DOHH2 (cell line): ENCODE results near the gene SCN7A.

Experiments used
- H3F3A ChIP-seq: fragments of 200-600 bp; sonication (generic), shearing (Covaris generic); 2 replicates; pipeline ENCODE4 v1.6.0; 2016; ENCODE audit warnings: antibody characterized with exemption, mild to moderate bottlenecking; ENCODE audit not compliant: control insufficient read depth, insufficient read depth
- H3K27ac ChIP-seq: fragments of 200-600 bp; sonication (generic); 2 replicates; pipeline ENCODE4 v1.5.1; 2014; ENCODE audit warnings: low read depth, mild to moderate bottlenecking, low read length, moderate library complexity
- H3K27me3 ChIP-seq: fragments of 200-600 bp; sonication (generic); 2 replicates; pipeline ENCODE4 v1.6.1; 2014; ENCODE audit warnings: mild to moderate bottlenecking, low read length, mixed read lengths; ENCODE audit not compliant: control insufficient read depth
- H3K36me3 ChIP-seq: fragments of 200-600 bp; sonication (generic); 2 replicates; pipeline ENCODE4 v1.6.1; 2014; ENCODE audit warnings: mild to moderate bottlenecking, low read length, moderate library complexity, mixed read lengths; ENCODE audit not compliant: control insufficient read depth
- H3K4me1 ChIP-seq: fragments of 200-600 bp; sonication (generic); 2 replicates; pipeline ENCODE4 v1.6.1; 2014; ENCODE audit warnings: mild to moderate bottlenecking, low read length, mixed read lengths; ENCODE audit not compliant: control insufficient read depth
- H3K4me2 ChIP-seq: fragments of 200-600 bp; sonication (generic); 2 replicates; pipeline ENCODE4 v1.6.0; 2014; ENCODE audit warnings: mild to moderate bottlenecking, low read length, moderate library complexity
- H3K4me3 ChIP-seq: fragments of 200-600 bp; sonication (generic); 2 replicates; pipeline ENCODE4 v1.5.1; 2014; ENCODE audit warnings: mild to moderate bottlenecking, low read length, mixed read lengths
- H3K79me2 ChIP-seq: fragments of 200-600 bp; sonication (generic); 2 replicates; pipeline ENCODE4 v1.6.1; 2014; ENCODE audit warnings: mild to moderate bottlenecking, low read length, mixed read lengths; ENCODE audit not compliant: control insufficient read depth
- H3K9me2 ChIP-seq: fragments of 200-600 bp; sonication (generic); replicated peaks from 2 replicates; pipeline ENCODE4 v1.6.1; 2014; ENCODE audit warnings: mild to moderate bottlenecking, low read length, mixed read lengths; ENCODE audit not compliant: control insufficient read depth
- H3K9me3 ChIP-seq: fragments of 200-600 bp; sonication (generic); 2 replicates; pipeline ENCODE4 v1.6.1; 2014; ENCODE audit warnings: antibody characterized with exemption, low read length, mixed read lengths; ENCODE audit not compliant: control insufficient read depth, insufficient read depth
- H4K20me1 ChIP-seq: fragments of 200-600 bp; sonication (generic); 2 replicates; pipeline ENCODE4 v1.6.0; 2014; ENCODE audit warnings: low read depth, mild to moderate bottlenecking, antibody characterized with exemption, low read length, moderate library complexity; ENCODE audit not compliant: control insufficient read depth, insufficient read depth
- EZH2phosphoT487 ChIP-seq: fragments of 200-600 bp; sonication (generic); IDR thresholded peaks from 2 replicates; pipeline ENCODE4 v1.6.1; 2017; ENCODE audit warnings: borderline replicate concordance, mild to moderate bottlenecking, antibody characterized with exemption, low read length, moderate library complexity, mixed read lengths
- TF ChIP-seq, protein P1 (sequence below): fragments of 200-600 bp; sonication (generic); IDR thresholded peaks from one replicate; pipeline ENCODE4 v1.5.1; 2014; ENCODE audit warnings: antibody characterized with exemption, mild to moderate bottlenecking, low read depth, low read length; ENCODE audit not compliant: poor library complexity, severe bottlenecking

Gene SCN7A

DNA sequence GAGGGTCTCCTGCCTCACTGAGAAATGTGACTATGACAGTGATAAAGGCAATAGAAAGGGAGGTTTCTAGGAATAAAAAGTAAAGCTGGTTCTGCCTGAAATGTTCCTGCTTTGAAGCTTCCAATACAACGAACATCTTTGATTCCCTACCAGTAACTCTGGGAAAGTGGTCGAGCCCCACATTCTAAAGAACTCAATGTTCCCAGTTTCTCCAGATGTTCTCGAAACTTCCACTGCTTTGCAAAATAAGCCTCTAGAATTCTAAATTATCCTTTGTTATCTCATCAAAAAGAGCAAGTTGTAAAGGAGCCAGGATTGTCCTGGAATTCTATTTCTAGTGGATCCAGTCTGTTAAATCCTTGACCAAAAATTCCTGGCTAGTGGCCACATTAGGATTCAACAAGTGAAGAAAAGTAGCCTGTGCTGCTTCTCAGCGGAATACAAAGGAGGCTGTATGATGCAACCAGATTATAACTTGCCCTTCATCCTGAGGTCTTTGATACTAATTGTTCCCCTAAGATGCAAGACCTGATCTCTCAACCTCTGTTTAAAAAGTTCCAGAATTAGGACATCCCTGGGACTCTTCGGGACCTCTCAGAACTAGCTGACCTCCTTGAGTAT lies 8.4 kb downstream of the SCN7A start:
- Histone ChIP-seq H3K9me2 (no peaks in the 10 kb centered on the region), H3K4me2 (no peak overlapping the region), H3K79me2 (no peaks in the 10 kb centered on the region), H3K9me3 (no peaks in the 10 kb centered on the region), H3K27ac (no peak overlapping the region), H3F3A (no peaks in the 10 kb centered on the region), H3K27me3 (no peaks in the 10 kb centered on the region), H4K20me1 (no peaks in the 10 kb centered on the region), H3K4me3 (no peak overlapping the region), H3K36me3 (no peaks in the 10 kb centered on the region), H3K4me1 (no peaks in the 10 kb centered on the region)
- TF ChIP-seq, protein P1, sequence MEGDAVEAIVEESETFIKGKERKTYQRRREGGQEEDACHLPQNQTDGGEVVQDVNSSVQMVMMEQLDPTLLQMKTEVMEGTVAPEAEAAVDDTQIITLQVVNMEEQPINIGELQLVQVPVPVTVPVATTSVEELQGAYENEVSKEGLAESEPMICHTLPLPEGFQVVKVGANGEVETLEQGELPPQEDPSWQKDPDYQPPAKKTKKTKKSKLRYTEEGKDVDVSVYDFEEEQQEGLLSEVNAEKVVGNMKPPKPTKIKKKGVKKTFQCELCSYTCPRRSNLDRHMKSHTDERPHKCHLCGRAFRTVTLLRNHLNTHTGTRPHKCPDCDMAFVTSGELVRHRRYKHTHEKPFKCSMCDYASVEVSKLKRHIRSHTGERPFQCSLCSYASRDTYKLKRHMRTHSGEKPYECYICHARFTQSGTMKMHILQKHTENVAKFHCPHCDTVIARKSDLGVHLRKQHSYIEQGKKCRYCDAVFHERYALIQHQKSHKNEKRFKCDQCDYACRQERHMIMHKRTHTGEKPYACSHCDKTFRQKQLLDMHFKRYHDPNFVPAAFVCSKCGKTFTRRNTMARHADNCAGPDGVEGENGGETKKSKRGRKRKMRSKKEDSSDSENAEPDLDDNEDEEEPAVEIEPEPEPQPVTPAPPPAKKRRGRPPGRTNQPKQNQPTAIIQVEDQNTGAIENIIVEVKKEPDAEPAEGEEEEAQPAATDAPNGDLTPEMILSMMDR = no peak
- TF ChIP-seq EZH2phosphoT487 = no peak

DNA sequence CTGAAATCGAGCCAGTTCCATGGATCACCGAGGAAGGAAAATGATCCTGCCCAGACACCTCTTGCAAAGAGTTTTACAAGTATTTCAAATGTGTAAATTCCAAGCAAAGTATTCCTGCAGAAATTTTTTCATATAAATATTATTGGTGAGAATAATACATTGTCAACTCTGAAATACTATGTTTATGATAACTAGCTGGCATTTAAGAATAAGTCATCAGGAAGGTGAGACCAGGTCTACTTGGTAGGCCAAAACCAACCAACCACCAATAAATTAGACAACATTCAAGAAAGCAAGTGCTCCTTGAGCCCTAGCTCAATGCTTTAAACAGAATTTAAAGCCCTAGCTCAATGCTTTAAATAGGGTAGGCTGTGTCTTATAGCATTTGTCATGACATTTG lies 21.7 kb downstream of the SCN7A start:
- H3K9me2 ChIP-seq = no peaks in the 10 kb centered on the region
- H3K4me1 ChIP-seq = no peaks in the 10 kb centered on the region
- H3K36me3 ChIP-seq = no peaks in the 10 kb centered on the region
- H3K27me3 ChIP-seq = no peaks in the 10 kb centered on the region
- H3F3A ChIP-seq = no peaks in the 10 kb centered on the region
- H3K4me2 ChIP-seq = no peak overlapping the region
- H3K27ac ChIP-seq = no peak overlapping the region
- no peak overlapping the region for H3K4me3 ChIP-seq
- H3K79me2 ChIP-seq = no peaks in the 10 kb centered on the region
- no peaks in the 10 kb centered on the region for H3K9me3 ChIP-seq
- H4K20me1 ChIP-seq = no peaks in the 10 kb centered on the region
- TF ChIP-seq, protein P1 = no peak
- TF ChIP-seq EZH2phosphoT487 = no peak

DNA sequence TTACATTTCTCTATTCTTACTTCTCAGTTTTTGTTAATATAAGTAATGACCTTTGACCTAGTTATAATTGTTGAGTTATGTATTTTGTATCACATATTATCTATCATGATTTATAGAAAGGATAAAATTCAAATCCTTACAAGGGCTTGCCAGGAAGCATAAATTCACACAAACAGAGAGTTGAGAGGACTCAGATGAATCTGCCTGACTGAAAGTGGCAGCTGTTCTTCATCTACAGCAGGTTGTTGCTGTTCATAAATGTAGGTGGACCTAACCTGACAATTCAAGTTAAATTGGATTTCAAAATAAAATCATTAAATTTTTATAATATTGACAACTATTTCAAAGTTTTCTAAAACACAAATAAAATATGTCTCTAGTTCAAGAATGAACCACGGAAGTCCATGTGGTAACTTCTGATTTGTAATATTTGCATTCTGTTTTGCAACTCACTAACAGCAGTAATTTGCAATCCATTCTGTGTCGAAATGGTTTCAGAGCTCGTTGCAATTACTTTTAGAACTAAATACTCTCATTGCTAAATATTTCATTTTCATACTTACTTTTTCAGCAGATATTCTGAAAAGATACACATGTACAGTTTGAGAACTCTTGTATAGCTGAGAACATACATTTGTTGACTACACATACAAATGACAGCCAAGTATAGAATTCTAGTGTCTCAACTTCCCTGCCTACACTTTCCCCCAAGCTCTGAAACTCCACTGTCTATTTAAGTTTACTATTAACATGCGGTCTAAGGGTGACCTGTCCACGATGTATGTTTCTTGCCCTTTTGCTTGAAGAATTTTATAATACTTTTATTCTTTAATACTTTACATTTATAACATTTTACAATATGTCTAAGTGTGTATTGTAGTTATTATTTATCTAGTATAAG lies 25.7 kb downstream of the SCN7A start:
- Histone ChIP-seq H4K20me1 (no peaks in the 10 kb centered on the region), H3K36me3 (no peaks in the 10 kb centered on the region)
- TF ChIP-seq, protein P1 = no peak
- no peak for TF ChIP-seq EZH2phosphoT487

More for the DNA sequence above, 25.7 kb downstream of the SCN7A start:
- Histone ChIP-seq H3K9me2 (no peaks in the 10 kb centered on the region), H3K4me1 (no peaks in the 10 kb centered on the region), H3K4me3 (no peak overlapping the region), H3K9me3 (no peaks in the 10 kb centered on the region), H3K79me2 (no peaks in the 10 kb centered on the region), H3K27ac (no peak overlapping the region), H3K27me3 (no peaks in the 10 kb centered on the region), H3F3A (no peaks in the 10 kb centered on the region), H3K4me2 (no peak overlapping the region)
